DMS53 treated with DMSO at 0.1 percent for 48 hours (cell line): Measurements from ENCODE around the gene SRGAP2B.
"Not testable (repeated sequence)": the region's sequence is repeated elsewhere in the genome, so short reads cannot be mapped to it uniquely, and the experiment has no call there.

Experiments
- DNase-seq: peaks from one replicate; lab custom pipeline; 2025; ENCODE audit not compliant: unreplicated experiment; lab: John Stamatoyannopoulos, UW

Gene SRGAP2B

DNA sequence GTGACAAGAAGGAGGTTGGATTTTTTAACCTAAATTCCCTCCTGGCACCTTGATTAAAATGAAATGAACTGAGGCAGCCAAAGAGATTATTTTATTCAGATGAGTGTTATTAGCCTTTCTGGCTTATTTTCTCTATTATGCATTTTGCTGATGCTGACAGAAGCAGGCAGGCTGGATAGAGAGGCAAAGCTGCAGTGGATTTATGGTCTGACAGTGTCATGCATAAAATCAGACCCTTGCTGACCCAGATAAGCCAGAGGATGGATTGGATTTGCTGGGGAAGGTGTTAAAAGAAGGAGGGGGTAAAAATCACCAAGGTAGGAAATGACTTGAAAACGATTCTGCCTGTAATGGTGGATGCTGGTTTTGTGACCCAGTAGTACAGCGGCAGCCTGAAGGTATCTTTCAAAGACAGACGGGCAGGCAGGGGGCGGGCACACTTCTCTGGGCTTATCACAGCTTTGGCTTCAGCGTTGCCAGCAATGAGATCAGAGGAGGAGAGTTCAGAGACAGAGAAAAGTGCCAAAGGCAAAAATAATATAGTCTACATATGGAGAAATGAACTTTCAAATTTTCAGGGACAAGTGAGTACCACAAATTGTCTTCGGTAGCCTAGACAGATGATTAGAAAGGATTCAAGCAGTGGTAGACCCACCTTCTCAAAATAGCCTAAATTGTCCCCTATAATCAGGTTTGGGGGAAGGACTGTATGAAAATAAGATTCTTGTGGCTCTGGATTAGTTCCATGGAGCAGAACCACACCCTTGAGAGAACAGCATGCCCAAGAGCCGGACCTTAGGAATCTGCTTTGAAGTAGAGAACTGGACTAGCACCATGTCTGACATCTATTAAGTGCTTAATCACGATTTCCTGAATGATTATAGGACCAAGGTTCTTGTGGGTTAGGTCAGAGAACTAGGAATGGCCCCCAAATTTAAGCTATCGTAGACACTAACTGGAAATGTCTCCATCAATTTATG, 133.2 kb downstream of the SRGAP2B start:
- not testable (repeated sequence) for DNase-seq

DNA sequence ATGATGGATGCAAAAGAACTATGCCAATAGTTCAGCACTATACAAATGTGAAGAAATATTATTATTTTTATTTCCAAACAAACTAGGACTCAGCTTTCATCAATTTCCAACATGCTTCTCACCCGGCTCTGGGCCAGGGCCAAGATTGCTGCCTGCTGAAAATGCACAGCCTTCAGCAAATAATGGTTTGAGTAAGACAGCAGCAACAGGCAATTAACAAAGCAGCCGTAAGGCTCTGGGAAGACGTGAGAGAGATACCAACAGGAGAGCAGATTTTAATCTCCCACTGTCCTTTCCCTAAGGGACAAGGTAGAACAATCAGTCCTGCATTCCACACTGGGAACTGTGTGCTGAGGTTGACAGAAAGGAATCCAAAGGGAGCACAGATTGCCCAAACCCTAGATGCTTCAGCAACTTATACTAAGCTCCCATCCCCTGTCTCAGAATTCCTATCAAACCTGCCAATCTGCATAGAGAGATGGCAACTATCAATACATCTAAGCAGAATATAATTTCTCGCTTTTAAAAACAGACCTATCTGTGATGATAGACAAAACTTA, 134.1 kb downstream of the SRGAP2B start:
- DNase-seq: not testable (repeated sequence)

DNA sequence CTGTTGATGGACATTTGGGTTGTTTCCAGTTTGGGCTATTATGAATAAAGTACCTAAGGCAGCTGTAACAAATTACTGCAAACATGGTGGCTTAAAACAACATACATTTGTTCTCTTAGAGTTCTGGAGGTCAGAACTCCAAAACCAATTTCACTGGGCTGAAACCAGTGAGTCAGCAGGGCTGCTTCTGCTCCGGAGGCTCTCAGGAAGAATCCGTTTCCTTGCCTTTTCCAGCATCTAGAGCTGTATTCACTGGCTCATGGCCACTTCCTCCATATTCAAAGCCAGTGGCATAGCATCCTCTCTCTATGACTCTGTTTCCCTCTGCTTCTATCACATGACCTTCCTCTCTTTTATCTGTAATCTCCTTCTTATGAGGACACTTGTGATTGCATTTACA, 146.7 kb downstream of the SRGAP2B start:
- DNase-seq: not testable (repeated sequence)

DNA sequence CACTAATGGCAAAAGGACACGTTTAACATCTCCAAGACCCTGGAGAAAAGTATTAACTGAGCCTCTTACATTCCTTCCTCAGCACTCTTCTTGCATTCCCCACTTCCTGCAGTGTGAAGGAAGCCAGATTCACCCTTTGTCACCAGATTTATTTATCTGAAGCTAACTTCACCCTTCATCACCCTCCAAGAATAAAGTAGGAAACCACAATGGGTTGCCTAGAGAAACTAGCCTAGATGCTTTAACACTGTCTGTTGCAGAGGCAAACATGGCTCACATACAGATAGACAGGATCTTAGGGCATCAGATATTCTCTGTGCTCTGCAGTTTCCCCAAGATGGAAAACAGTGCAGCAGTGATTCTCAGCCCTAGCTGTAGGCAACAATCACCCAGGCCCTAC, 147.6 kb downstream of the SRGAP2B start:
- DNase-seq: not testable (repeated sequence)

DNA sequence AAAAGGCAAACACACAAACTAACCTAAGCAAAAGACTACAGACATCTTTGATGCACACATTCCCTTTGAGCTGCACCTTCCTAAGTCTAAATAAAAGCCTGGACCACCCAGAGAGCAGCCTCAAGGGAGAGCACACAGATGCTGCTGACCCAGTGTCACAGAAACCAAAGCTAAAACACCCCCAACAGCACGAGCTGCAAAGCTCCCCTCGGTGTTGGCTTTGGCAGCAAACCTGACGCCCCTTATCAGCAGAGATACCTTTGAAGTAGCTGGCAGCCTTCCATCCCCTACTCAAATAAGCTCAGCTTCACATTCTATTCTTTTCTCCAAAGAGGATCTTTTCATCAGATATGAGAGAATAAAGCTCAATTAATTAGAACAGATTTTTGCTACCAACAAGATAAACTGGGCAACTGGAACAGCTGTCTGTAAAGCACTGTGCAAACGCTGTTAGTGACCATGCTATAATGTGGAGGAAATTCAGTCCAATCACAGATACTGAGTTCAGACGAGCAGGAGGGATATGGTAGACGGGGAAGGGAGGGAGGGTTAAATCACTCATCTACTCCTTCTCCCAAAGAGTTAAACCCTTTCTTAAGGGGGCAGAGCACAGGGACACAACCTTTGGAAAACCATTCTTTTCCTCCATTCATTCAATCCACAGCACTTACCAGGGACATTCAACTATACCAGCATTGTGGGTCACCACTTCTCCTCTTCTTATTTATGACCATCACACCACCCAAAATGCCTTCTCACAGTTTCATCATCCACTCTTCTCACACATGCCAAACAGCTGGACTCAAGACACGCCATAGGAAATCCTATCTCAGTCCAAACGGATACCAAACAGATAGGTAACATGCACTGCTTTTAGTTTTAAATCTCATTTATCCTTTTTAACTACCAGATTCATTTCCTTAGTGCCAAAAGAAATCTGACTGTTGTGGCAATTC, 148.3 kb downstream of the SRGAP2B start:
- DNase-seq: not testable (repeated sequence)

DNA sequence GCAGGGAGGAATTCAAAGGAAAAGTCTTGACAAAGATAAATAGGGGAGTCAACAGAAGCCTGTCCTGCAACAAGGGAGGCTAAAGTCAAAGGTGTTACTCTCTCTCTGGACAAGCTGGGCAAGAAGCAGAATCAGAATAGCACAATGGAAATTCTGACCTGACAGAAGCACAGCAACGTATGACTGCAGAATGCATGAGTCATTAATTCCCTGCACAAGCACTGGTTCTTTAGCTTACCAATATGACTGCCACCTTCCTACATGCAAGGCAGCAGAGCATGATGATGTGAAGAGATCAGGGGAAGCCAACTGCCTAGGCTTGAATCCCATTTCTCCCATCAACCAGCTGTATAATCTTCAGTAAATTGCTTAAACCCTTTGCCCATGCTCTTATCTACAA, 153.4 kb downstream of the SRGAP2B start:
- DNase-seq: not testable (repeated sequence)

DNA sequence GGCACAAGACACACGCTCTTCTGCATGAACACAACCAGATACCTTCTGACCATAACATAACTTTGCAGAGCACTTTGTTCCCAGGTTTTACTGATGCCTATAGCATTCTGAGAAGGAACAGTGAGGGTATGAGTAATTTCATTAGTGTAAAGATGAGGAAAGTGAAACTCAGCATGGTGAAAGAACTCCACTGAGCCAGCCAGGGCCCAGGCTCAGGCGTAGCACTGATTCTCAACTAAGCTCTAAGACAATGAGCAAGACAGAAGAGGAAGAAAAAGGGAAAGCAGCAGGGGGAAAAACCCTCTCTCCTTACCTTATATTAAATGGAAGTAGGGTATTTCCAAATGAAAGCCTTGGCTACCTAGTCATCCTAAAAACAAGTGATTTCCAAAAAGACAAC, 155.1 kb downstream of the SRGAP2B start:
- not testable (repeated sequence) for DNase-seq

DNA sequence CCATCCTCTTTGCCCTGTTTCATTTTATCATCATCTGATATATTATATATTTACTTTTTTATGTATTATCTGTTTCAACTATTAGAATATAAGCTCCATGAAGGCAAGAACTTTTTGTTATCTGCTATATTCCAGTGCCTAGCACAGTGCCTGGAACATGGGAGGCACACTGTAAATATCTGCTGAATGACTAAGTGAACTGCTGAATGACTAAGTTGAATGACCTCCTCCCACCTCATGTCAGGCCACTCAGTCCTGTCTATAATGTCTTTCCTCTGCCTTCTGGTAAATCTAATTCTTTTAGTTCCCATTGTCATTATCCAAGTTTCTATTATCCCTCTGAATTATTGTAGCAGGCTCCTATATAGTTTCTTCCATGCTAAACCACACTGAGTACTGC, 156.5 kb downstream of the SRGAP2B start:
- not testable (repeated sequence) for DNase-seq

DNA sequence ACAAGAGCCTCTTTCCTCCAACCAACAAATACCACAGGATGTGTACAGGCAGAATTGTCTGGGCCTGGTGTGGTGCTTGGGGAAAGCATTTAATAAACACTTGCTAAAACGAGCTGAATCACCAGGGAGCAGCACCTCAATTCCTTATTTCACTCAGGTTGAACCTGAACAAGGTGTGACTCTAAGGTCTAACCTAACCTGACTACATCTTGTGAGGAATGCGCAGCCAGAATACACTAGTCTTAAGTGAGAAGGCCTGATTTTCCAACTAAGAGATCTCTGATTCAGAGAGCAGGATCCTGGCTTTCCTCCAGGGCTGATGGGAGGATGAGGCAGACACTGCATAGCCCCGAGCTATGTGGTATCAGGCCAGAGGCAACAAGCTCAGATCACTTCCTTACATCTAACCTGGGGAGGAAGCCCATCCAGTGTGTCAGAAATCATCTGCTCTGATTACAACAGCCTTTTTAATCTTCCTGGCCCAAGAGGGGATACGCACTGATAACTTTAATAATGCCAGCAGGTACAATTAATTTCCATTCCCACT, 158.9 kb downstream of the SRGAP2B start:
- not testable (repeated sequence) for DNase-seq

DNA sequence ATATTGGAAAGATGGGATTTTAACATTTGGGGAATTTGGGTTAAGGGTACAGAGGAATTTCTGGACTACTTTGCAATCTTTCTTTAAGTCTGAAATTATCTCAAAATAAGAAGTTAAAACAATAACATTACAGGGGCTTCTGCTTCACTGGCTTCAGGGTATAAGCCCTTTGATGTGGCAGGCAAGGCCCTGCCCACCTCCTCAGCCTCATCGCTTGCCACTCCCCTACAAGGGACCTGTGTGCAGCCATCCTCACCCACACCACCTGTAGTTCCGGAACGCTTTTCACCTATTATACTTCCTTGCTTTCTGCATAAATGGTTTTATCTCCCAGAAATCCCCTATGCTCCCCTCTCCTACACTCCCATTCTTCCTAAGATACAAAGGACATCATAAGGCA, 159.8 kb downstream of the SRGAP2B start:
- not testable (repeated sequence) for DNase-seq

DNA sequence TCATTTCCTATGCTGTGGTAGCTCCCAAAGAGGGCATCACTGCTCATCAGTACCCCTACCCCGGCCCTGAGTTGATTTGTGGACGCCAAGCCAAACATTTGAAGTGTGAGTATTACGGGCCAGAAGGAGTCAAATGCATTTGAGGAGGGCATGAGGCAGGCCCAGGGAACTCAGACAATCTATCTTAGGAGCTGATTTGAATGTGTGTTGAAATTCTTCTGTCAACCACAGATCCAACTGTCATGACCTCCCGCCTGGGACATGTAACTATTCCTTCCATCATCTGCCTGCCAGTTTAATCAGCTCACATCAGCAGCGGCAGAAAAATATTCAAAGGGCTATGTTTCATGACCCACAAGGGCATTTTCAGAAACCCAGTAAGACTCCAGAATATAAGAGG, 162.1 kb downstream of the SRGAP2B start:
- DNase-seq: not testable (repeated sequence)

DNA sequence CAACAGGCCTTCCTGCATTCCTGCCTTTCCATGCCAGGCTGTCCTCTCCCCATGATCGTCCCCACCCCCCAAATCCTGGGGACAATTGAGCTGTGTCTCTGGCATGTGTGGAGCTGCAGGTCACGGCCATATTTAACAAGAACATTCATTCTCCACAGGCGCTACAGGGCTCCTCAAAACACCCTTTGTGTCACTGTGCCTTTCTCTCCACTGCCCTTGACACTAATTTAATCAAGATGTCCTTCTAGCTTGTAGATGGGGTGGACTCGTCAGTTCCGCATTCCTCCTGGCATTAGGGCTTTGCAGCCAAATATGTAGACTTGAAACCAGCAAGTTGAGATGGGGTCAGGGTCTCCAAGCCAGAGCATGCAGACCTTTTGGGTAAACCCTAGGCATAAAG, 163.0 kb downstream of the SRGAP2B start:
- DNase-seq: not testable (repeated sequence)

DNA sequence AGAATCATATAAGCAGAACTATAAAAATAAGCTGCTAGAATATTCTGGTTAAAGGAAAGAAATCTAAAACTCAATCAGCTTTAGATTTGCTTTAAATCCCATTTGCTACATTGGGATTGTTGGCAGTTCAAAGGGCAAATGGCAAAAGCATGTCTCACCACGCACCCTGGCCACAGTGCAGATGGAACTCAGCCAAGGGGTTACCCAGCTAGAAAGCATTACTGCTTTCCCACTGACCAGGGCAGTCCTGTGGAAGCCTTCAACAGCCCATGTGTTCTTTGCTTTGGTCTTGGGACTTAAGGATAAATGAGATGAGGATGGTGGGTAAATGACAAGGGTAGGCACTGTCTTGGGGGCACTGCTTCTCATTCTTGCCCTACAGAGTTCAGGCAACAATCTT, 163.6 kb downstream of the SRGAP2B start:
- DNase-seq: not testable (repeated sequence)

DNA sequence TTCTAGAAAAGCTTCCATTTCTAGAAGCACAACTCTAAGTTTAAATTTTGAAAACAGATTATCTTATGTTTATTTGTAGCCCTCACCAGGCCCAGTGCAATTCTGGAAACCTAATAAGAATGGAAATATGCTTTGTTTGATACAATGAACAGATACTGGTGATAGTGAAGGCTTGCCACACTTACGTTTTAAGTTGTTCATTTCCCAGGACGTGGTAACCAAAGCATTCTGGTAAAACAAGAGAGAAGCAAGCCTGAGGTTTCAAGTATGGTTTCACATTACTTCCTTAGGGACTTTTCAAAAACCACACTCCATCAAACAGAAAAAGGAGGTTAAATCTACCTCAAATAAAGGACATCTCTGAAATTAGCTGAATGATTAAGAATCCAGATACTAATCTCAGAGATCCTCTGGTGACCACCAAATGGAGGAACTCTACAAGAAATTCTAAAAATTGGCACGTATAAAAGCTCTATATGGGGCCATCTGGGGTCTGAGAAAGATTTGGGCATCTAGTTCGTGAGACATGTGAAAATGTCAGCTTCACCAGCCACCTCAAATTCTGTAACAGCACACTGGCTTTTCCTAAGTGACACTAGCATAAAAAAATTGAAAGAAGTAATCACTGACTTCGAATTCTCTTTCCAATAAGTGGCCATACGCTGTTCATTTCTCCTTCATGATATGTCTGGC, 164.9 kb downstream of the SRGAP2B start:
- DNase-seq: not testable (repeated sequence)

DNA sequence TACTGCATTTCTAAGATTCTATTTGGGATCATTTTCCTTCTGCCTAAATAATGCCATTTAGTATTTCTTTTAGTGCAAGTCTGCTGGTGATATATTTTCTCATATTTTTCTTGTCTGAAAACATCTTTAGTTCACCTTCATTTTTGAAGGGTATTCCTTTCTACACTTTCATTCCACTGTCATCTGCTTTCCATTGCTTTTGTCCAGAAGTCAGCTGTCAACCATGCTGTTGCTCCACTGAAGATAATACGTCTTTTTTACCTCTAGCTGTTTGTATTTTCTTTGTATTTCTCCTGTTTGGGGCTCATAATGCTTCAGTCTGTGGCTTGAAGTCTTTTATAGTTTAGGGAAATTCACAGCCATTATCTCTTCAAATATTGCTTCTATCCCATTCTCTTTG, 167.8 kb downstream of the SRGAP2B start:
- DNase-seq: not testable (repeated sequence)

DNA sequence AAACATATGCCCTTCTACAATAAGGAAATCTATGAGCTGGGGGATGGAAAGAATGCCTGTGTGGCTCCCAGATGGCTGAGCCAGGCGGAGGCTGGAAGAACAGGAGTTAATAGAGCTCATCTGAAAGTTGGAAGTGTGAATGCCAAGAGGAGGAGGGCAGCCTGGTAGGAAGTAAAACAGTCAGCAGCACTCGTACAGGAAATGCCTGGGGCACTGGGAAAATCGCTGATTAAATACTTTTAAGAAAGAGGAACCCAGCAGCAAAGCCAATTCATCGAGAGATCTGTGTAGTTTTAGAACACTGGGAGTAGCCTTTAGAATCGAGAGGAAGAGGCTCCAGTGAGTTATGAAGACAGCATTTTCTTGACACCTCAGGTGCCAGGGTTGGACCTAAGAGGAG, 171.5 kb downstream of the SRGAP2B start:
- not testable (repeated sequence) for DNase-seq

DNA sequence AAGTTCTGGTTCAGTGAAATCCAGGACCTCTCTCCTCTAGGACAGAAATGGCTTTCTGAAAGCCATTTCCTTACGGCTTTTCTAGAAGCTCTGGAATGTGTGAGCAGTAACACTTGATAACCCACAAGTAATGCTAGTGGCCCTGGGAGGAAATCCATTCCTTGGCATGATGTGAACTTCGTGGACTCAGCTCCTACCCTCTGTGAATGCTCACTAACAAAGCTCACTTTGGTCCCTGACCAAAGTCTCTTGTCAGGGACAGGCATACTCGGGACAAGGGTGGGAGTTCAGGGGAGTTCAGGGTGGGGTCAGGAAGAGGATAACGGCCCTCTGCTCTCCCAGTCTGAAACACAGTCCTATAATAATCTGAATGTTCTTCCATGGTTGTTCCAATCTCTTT, 172.3 kb downstream of the SRGAP2B start:
- not testable (repeated sequence) for DNase-seq

DNA sequence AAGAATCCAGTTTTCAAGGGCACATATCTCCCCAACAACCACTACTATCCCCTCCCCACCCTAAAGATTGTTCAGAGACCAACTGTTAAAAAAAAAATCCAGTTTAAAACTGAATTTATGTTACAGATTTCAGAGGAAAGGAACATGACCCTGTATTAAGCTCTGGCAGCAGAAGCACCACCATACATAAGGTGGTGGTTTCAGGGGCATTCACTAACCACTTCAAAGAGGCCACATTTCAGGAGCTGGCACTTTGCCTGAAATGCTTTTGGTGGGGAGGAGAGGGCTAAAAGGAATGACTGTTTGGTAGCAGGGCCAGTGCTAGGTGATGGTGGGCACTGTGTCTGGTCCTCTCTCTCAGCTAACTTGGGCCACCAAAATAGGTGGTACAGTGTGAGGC, 176.0 kb downstream of the SRGAP2B start:
- DNase-seq: not testable (repeated sequence)

DNA sequence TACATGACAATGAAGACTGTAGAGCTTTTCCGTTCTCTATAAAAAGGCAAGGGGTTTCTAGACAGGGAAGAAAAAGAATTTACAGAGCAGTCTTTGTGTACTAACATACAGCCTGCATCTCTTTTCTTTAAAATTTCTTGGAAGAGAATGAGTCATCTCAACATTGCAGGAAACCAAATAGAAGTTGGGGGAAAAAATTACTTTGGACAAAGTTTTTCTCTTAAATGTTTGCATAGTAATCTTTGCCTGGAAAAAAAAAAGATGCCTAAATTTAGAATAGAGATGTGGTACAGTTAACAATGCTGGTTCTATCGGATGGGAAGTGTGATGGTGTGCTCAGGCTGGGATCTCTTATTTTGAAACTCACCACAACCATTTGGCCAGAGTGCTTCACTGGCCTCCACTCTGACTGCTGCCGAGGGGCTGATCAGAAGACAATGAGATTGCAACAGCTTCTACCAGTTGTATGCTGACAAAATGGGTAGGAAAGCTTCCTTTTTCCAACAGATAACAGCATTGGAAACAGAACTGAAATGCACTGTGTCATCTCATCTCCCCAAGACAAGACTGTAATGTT, 177.0 kb downstream of the SRGAP2B start:
- DNase-seq: not testable (repeated sequence)
